Thymus (tissue), 14 donors: ENCODE measurements around the gene COASY. TPM values are rescaled to one million over a fixed set of nuclear protein-coding genes. Genes with fewer than 3 reads are reported as not detected.

Experiments
- DNase-seq, 9 donors: peaks; one replicate each; pipeline ENCODE4 v3.0.0-alpha.2; 2013; ENCODE audit warnings: low spot score in 9 of 9, low read depth in 6 of 9, missing footprints in 1 of 9
- H3K27ac ChIP-seq, 2 donors: one replicate each; pipeline ENCODE4 v1.5.1; 2013; ENCODE audit warnings: control low read depth in 1 of 2, low read depth in 1 of 2, low read length in 1 of 2, mild to moderate bottlenecking in 1 of 2, moderate library complexity in 1 of 2
- H3K27me3 ChIP-seq, 2 donors: one replicate each; pipeline ENCODE4 v1.5.1; 2013; ENCODE audit warnings: low read length in 1 of 2; ENCODE audit not compliant: control insufficient read depth in 2 of 2, insufficient read depth in 1 of 2
- H3K36me3 ChIP-seq, 2 donors: one replicate each; pipeline ENCODE4 v1.5.1; 2013; ENCODE audit warnings: low read length in 1 of 2, mild to moderate bottlenecking in 1 of 2, moderate library complexity in 1 of 2; ENCODE audit not compliant: control insufficient read depth in 2 of 2, insufficient read depth in 2 of 2
- H3K4me1 ChIP-seq, 2 donors: one replicate each; pipeline ENCODE4 v1.5.1; 2013; ENCODE audit warnings: low read length in 2 of 2; ENCODE audit not compliant: control insufficient read depth in 2 of 2, insufficient read depth in 2 of 2
- H3K4me3 ChIP-seq, 2 donors: one replicate each; pipeline ENCODE4 v1.5.1; 2013; ENCODE audit warnings: low read length in 2 of 2, control low read depth in 1 of 2, mild to moderate bottlenecking in 1 of 2
- H3K9me3 ChIP-seq, 2 donors: one replicate each; pipeline ENCODE4 v1.5.1; 2013; ENCODE audit warnings: low read length in 1 of 2, mild to moderate bottlenecking in 1 of 2; ENCODE audit not compliant: control insufficient read depth in 2 of 2, insufficient read depth in 1 of 2
- WGBS: extraction: QIAGEN DNeasy Blood & Tissue Kit; methylation state at CpG from one replicate; pipeline ENCODE4 v1.1.7; 2013; 5-methylcytosine and 5-hydroxymethylcytosine counted together
- long read RNA-seq, 10 donors: transcript quantifications; one replicate each; lab custom pipeline, GENCODE V29; 2026
- polyA plus RNA-seq: library from polyadenylated mRNA; stranded (reverse); fragments of 200-250 nt; gene quantifications from one replicate; pipeline ENCODE4 v1.2.3, GENCODE V29; 2013
- total RNA-seq: library from RNA; stranded (reverse); fragments of 120-200 nt; gene quantifications from one replicate; pipeline ENCODE4 v1.2.4, GENCODE V29; 2013
- donor health status: healthy.

COASY gene
- total RNA-seq (20.7 TPM), polyA plus RNA-seq (89.3 TPM)
- long read RNA-seq, donor 1, partial matches to known transcripts = 0 of 1 reads
- long read RNA-seq, donor 1, other reads (novel, unspliced or antisense) = 0 of 1 reads
- long read RNA-seq, donor 2 = 0 reads
- long read RNA-seq, donor 3, transcript COASY-201 (9 exons, 2,458 nt) = major isoform, 9 of 16 reads
- long read RNA-seq, donor 3, transcript COASY-202 (10 exons, 2,071 nt) = minor isoform, 6 of 16 reads
- long read RNA-seq, donor 3, partial matches to known transcripts = 0 of 16 reads
- long read RNA-seq, donor 3, other reads (novel, unspliced or antisense) = 0 of 16 reads
- long read RNA-seq, donor 4, partial matches to known transcripts = 0 of 4 reads
- long read RNA-seq, donor 4, other reads (novel, unspliced or antisense) = 0 of 4 reads
- long read RNA-seq, donor 5, transcript COASY-201 (9 exons, 2,458 nt) = major isoform, 5 of 9 reads
- long read RNA-seq, donor 5, partial matches to known transcripts = 0 of 9 reads
- long read RNA-seq, donor 5, other reads (novel, unspliced or antisense) = 0 of 9 reads
- long read RNA-seq, donor 6, transcript COASY-201 (9 exons, 2,458 nt) = major isoform, 5 of 8 reads
- long read RNA-seq, donor 6, partial matches to known transcripts = 0 of 8 reads
- long read RNA-seq, donor 6, other reads (novel, unspliced or antisense) = 0 of 8 reads
- long read RNA-seq, donor 7, partial matches to known transcripts = 0 of 4 reads
- long read RNA-seq, donor 7, other reads (novel, unspliced or antisense) = 0 of 4 reads
- long read RNA-seq, donor 8 = 0 reads
- long read RNA-seq, donor 9, transcript COASY-201 (9 exons, 2,458 nt) = major isoform, 6 of 7 reads
- long read RNA-seq, donor 9, partial matches to known transcripts = 0 of 7 reads
- long read RNA-seq, donor 9, other reads (novel, unspliced or antisense) = 0 of 7 reads
- long read RNA-seq, donor 10, transcript COASY-201 (9 exons, 2,458 nt) = major isoform, 5 of 7 reads
- long read RNA-seq, donor 10, partial matches to known transcripts = 0 of 7 reads
- long read RNA-seq, donor 10, other reads (novel, unspliced or antisense) = 0 of 7 reads

DNA sequence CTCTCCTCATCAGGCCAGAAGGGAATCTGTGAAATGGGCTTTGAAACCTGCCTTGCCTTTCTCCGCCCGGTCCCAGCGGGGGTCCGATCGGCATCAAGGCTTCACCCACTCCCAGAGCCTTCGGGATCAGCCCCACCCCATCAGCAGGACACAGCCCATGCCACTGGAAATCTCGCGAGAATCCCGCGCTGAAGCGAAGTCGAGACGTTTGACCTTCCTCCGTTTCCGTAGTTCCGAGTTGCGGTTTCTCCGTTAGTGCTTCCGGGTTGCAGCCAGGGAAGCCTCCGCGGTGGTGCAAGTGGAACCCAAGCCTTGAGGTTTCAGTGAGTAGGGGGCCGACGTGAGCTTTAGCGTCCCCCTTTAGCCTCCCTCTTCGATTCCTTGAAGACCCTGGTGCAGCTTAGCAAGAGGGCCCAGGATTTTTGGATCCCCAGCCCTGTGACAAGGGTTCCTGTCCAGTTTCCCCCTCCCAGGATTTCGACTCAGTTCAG, at the start of gene COASY:
COASY (plus strand) TSS at position 252 of the 491 bp plus-strand sequence. CDS start 475 bp downstream, outside the sequence.
- H3K27ac ChIP-seq = peak within 1 kb of the TSS; percentile 84 to 86
- DNase-seq = peak; percentile 86 to 98 (median 95)
- peak within 1 kb of the TSS; percentile 87 to 95 for H3K4me3 ChIP-seq
- no peaks in the 10 kb centered on the region for H3K9me3 ChIP-seq
- no peaks in the 10 kb centered on the region for H3K27me3 ChIP-seq
- under 1% methylated on average over 26 of the region's 26 CpGs for WGBS
- H3K36me3 ChIP-seq = peaks cover 24 to 29% of the 10 kb centered on the region in 2 donors
- H3K4me1 ChIP-seq = peaks cover 19 to 34% of the 10 kb centered on the region in 2 donors

DNA sequence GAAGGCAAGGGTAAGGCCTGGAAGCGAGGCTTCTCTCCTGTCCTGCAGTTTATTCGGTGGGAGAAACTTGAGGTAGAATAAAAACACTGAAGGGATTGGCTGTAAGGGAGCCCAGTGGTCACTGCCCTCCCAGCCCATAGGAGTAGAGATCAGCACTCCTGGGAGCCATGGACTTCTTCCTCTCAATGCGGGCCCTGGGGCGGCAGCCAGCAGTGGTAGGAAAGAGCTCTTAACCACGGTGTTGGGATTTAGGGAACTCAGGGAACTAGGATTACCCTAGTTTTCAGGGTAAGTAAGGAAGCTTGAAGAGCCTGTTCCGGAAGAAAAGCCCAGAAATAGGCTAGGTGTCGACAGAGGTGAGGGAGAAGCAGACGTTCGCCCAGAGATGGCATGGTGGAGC, 49.7 kb upstream of the COASY start:
- no peaks in the 10 kb centered on the region for H3K27me3 ChIP-seq
- no peak overlapping the region for H3K4me3 ChIP-seq
- H3K9me3 ChIP-seq = no peaks in the 10 kb centered on the region
- H3K36me3 ChIP-seq = peaks cover 38 to 50% of the 10 kb centered on the region in 2 donors
- 95% methylated on average over 9 of the region's 9 CpGs for WGBS
- peak overlapping the region in 1 of 2 donors; percentile 32 for H3K27ac ChIP-seq
- DNase-seq = no peak
- peaks cover 0 to 33% of the 10 kb centered on the region in 2 donors for H3K4me1 ChIP-seq

DNA sequence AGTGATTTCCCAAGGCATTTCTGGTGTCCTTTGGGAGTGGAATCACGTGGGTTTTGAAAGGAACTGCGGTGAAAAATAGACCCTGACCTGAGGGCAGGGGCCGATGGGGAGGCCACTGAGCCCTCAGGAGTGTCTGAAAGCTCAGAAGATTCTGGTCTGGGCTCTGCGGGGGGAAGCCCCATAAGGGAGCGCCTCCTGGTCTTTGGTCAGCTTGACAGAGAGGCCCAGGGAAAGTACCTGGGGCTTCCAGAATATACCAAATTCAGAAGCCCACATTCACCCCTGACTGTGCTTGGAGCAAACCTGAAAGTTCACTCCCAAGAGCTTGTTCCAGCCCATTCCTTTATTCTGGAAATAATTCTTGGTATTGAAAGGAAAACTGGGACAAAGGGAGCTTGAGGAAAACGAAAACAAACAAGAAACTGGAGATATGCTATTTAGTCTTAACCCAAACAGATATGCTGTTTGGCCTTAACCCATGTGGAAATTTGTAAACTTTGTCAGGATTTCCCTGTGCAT, 49.2 kb upstream of the COASY start:
- H3K4me3 ChIP-seq = no peak overlapping the region
- H3K4me1 ChIP-seq = peaks cover 0 to 31% of the 10 kb centered on the region in 2 donors
- H3K36me3 ChIP-seq = peaks cover 38 to 45% of the 10 kb centered on the region in 2 donors
- H3K27me3 ChIP-seq = no peaks in the 10 kb centered on the region
- no peaks in the 10 kb centered on the region for H3K9me3 ChIP-seq
- peak overlapping the region in 1 of 2 donors; percentile 32 for H3K27ac ChIP-seq
- DNase-seq = no peak
- WGBS = 89% methylated on average over 6 of the region's 6 CpGs

DNA sequence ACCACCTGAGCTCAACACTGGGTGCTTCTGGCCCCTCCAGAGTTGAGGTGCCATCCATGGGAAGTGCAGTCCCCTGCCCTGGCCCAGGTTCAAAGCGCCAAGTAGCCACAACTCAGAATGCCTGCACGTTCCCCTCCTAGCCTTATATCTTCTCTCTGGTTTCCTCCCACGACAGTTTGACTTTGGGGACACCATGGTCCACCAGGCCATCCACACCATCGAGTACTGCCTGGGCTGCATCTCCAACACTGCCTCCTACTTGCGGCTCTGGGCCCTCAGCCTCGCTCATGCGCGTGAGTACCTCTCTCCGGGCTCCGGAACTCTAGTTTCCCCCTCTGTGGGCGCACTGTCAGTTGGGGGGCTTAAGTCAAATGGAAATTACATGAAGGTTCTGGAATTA, 48.3 kb upstream of the COASY start:
- no peak overlapping the region for H3K4me3 ChIP-seq
- no peak for DNase-seq
- H3K4me1 ChIP-seq = peaks cover 0 to 34% of the 10 kb centered on the region in 2 donors
- H3K27me3 ChIP-seq = no peaks in the 10 kb centered on the region
- 98% methylated on average over 11 of the region's 11 CpGs for WGBS
- no peaks in the 10 kb centered on the region for H3K9me3 ChIP-seq
- H3K36me3 ChIP-seq = peaks cover 33 to 37% of the 10 kb centered on the region in 2 donors
- H3K27ac ChIP-seq = no peak overlapping the region

DNA sequence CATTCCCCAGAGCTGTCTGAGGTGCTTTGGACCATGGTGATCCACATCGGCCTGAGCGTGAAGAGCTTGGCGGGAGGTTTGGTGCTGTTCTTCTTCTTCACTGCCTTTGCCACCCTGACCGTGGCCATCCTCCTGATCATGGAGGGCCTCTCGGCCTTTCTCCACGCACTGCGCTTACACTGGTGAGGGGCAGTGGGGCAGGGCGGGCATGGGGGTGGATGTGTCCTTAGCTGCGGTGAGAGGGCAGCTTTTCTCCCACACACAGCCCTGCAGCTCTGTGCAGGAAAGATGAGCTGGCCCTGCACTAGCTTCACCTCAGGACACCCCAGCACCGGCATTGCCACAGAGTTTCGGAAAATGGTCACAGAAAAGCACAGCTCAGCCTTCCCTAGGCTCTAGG, 47.7 kb upstream of the COASY start:
- Histone ChIP-seq H3K36me3 (peaks cover 32 to 35% of the 10 kb centered on the region in 2 donors), H3K27me3 (no peaks in the 10 kb centered on the region), H3K27ac (no peak overlapping the region)

DNA sequence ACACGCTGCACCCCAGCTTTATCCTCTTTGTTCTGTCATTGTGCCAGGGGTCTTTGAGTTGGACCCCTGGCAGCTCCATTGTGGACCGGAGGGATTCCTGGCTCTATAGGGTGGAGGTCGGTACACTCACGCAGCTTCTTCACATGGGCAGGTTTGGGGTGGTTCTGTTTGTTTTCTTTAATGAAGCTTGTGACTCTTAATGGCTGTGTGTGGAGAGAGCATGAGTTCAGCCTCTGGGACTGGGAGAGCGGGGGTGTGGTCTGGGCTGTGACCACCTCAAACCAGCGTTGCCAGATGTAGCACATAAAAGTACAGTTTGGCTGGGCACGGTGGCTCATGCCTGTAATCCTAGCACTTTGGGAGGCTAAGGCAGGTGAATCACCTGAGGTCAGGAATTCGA, 47.1 kb upstream of the COASY start:
- peaks cover 33 to 35% of the 10 kb centered on the region in 2 donors for H3K36me3 ChIP-seq
- no peak for DNase-seq
- no peak overlapping the region for H3K4me3 ChIP-seq
- H3K9me3 ChIP-seq = no peaks in the 10 kb centered on the region
- H3K27me3 ChIP-seq = no peaks in the 10 kb centered on the region
- peaks cover 0 to 40% of the 10 kb centered on the region in 2 donors for H3K4me1 ChIP-seq
- WGBS = 96% methylated on average over 8 of the region's 8 CpGs
- no peak overlapping the region for H3K27ac ChIP-seq

More for the DNA sequence above, 47.7 kb upstream of the COASY start:
- Histone ChIP-seq H3K4me3 (no peak overlapping the region), H3K4me1 (peaks cover 0 to 35% of the 10 kb centered on the region in 2 donors), H3K9me3 (no peaks in the 10 kb centered on the region)
- WGBS = 98% methylated on average over 11 of the region's 11 CpGs
- no peak for DNase-seq

DNA sequence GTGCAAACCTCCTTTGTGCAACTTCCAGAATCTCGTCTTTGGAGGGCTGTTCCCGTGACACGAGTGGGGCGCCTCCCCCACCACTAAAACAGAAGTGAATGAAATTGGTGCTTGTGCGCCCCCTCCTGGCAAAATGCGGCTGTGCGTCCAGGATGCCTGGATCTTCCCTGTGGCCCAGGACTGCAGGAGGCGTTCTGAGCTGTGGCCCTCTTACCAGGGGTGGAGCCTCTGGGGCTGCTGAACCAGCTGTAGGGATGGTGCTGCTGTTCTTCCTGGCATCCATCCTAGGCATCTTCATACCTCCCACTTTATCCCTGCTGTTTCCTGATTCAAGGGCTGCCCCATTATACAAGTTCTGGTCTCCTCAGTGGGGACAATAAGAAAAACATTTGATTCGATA, 44.4 kb upstream of the COASY start:
- 14% methylated on average over 9 of the region's 9 CpGs for WGBS
- Histone ChIP-seq H3K27me3 (no peaks in the 10 kb centered on the region), H3K9me3 (no peaks in the 10 kb centered on the region), H3K27ac (no peak overlapping the region), H3K4me3 (no peak overlapping the region), H3K4me1 (peaks cover 0 to 49% of the 10 kb centered on the region in 2 donors), H3K36me3 (peaks cover 36 to 49% of the 10 kb centered on the region in 2 donors)
- DNase-seq = peak in 7 of 9 donors; percentile 49 to 85 (median 71)

DNA sequence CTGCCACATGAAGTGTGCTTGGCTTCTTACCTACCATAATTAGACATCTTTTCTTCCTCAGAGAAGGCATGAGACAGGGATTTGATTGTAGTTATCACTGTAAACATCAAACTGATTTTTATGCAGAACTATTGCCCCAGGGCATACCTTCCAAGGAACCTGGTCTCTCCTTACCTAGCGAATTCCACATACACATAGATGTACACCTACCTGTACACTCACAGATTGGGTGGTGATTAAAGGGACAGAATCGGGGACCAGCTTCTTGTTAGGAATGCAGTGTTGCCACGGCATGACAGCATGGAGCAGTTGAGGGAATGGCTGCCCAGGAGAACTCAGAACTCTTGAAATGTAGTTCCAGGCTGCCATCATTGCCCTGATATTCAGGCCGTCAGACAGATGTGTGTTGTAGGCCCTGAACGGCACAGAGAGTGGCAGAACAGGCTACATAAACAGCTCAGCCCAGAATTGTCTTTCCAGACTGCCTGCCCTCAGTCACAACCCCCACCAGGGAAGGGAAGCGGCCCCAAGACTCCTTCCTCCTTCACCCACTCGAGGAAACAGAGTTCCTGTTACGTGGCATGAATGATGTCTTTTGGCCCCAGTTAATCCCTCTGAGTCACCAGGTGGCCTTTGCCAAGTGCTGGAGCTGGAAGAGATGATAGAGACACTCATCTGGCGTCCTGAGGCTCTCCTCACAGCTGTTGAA, 43.7 kb upstream of the COASY start:
- Histone ChIP-seq H3K9me3 (no peaks in the 10 kb centered on the region), H3K27me3 (no peaks in the 10 kb centered on the region), H3K4me1 (peaks cover 0 to 47% of the 10 kb centered on the region in 2 donors), H3K36me3 (peaks cover 39 to 52% of the 10 kb centered on the region in 2 donors), H3K27ac (peak overlapping the region; percentile 26 to 37), H3K4me3 (no peak overlapping the region)
- no peak for DNase-seq
- WGBS = 68% methylated on average over 9 of the region's 9 CpGs
